ENCODE results near the gene MLPH.

Gene MLPH

GRCh38 chr2:237534380-237534779, 47.3 kb downstream of the MLPH start:
- Histone ChIP-seq H3K4me3 (ENCODE audit: low read depth, low read length) (no peak overlapping the region), H3K18ac (ENCODE audit: low read length) (no peak overlapping the region), H2AK5ac (ENCODE audit: low read length) (no peak overlapping the region)

GRCh38 chr2:237535385-237536082, 48.5 kb downstream of the MLPH start:
- Histone ChIP-seq H3K18ac (ENCODE audit: low read length) (no peak overlapping the region), H2BK120ac (ENCODE audit: insufficient read depth, low read length, poor library complexity) (no peak overlapping the region), H4K8ac (ENCODE audit: low read depth, low read length) (no peak overlapping the region), H3K14ac (ENCODE audit: low read length) (no peak overlapping the region), H3K27ac (ENCODE audit: low read depth, low read length) (no peak overlapping the region), H3K4me3 (ENCODE audit: low read depth, low read length) (no peak overlapping the region), H3K4ac (ENCODE audit: low read depth, low read length) (no peak overlapping the region), H3K4me1 (ENCODE audit: control insufficient read depth in 1 of 2, insufficient read depth in 2 of 2, low read length in 2 of 2) (peaks cover 3% of the 10 kb centered on the region in 2 experiments), H3K9ac (ENCODE audit: low read length) (no peak overlapping the region), H2BK12ac (ENCODE audit: low read length) (no peak overlapping the region), H4K91ac (ENCODE audit: low read depth, low read length) (no peak overlapping the region), H3K79me2 (ENCODE audit: control insufficient read depth, insufficient read depth, low read length, poor library complexity) (no peaks in the 10 kb centered on the region), H2BK5ac (ENCODE audit: low read depth, low read length, poor library complexity) (no peak overlapping the region), H2AK5ac (ENCODE audit: low read length) (no peak overlapping the region), H3K79me1 (ENCODE audit: low read length) (no peaks in the 10 kb centered on the region), H3K9me3 (ENCODE audit: insufficient read depth, low read depth, low read length) (no peaks in the 10 kb centered on the region), H4K12ac (ENCODE audit: low read depth, low read length) (no peak overlapping the region), H3K27me3 (ENCODE audit: insufficient read depth, low read length) (no peaks in the 10 kb centered on the region), H3K36me3 (ENCODE audit: control insufficient read depth in 1 of 2, insufficient read depth in 2 of 2, low read length in 2 of 2) (no peaks in the 10 kb centered on the region), H2AFZ (ENCODE audit: insufficient read depth, low read length, poor library complexity) (no peak overlapping the region), H3K4me2 (ENCODE audit: low read length) (no peak overlapping the region), H3K23ac (ENCODE audit: low read length) (no peak overlapping the region)
- DNase-seq, result no peak
- WGBS (ENCODE audit: extremely low coverage, insufficient coverage, insufficient read length), result no CpG with 5 or more reads among the region's 8 CpGs

More at GRCh38 chr2:237534380-237534779, 47.3 kb downstream of the MLPH start:
- Histone ChIP-seq H3K79me1 (ENCODE audit: low read length) (no peaks in the 10 kb centered on the region), H2BK120ac (ENCODE audit: insufficient read depth, low read length, poor library complexity) (no peak overlapping the region), H4K8ac (ENCODE audit: low read depth, low read length) (no peak overlapping the region), H2AFZ (ENCODE audit: insufficient read depth, low read length, poor library complexity) (no peak overlapping the region), H2BK5ac (ENCODE audit: low read depth, low read length, poor library complexity) (no peak overlapping the region), H3K4ac (ENCODE audit: low read depth, low read length) (no peak overlapping the region), H3K14ac (ENCODE audit: low read length) (no peak overlapping the region), H3K27ac (ENCODE audit: low read depth, low read length) (no peak overlapping the region), H3K79me2 (ENCODE audit: control insufficient read depth, insufficient read depth, low read length, poor library complexity) (no peaks in the 10 kb centered on the region), H3K23ac (ENCODE audit: low read length) (no peak overlapping the region), H3K9ac (ENCODE audit: low read length) (no peak overlapping the region), H3K27me3 (ENCODE audit: insufficient read depth, low read length) (no peaks in the 10 kb centered on the region), H2BK12ac (ENCODE audit: low read length) (no peak overlapping the region), H3K4me2 (ENCODE audit: low read length) (no peak overlapping the region), H3K4me1 (ENCODE audit: control insufficient read depth in 1 of 2, insufficient read depth in 2 of 2, low read length in 2 of 2) (peaks cover 3% of the 10 kb centered on the region in 2 experiments), H4K91ac (ENCODE audit: low read depth, low read length) (no peak overlapping the region), H3K36me3 (ENCODE audit: control insufficient read depth in 1 of 2, insufficient read depth in 2 of 2, low read length in 2 of 2) (no peaks in the 10 kb centered on the region), H3K9me3 (ENCODE audit: insufficient read depth, low read depth, low read length) (no peaks in the 10 kb centered on the region), H4K12ac (ENCODE audit: low read depth, low read length) (no peak overlapping the region)
- no CpG with 5 or more reads among the region's 1 CpG for WGBS (ENCODE audit: extremely low coverage, insufficient coverage, insufficient read length)
- no peak for DNase-seq

- H3K4me1 ChIP-seq (ENCODE audit: control insufficient read depth in 1 of 2, insufficient read depth in 2 of 2, low read length in 2 of 2), result peaks cover 3% of the 10 kb centered on the region in 2 experiments
- no CpG with 5 or more reads among the region's 5 CpGs for WGBS (ENCODE audit: extremely low coverage, insufficient coverage, insufficient read length)
- no peaks in the 10 kb centered on the region for H3K79me1 ChIP-seq (ENCODE audit: low read length)
- no peak overlapping the region for H3K4me3 ChIP-seq (ENCODE audit: low read depth, low read length)
- H3K18ac ChIP-seq (ENCODE audit: low read length), result no peak overlapping the region
- H4K8ac ChIP-seq (ENCODE audit: low read depth, low read length), result no peak overlapping the region
- no peak overlapping the region for H3K14ac ChIP-seq (ENCODE audit: low read length)
- no peak overlapping the region for H3K4ac ChIP-seq (ENCODE audit: low read depth, low read length)
- H3K23ac ChIP-seq (ENCODE audit: low read length), result no peak overlapping the region
- H3K4me2 ChIP-seq (ENCODE audit: low read length), result no peak overlapping the region
- no peak overlapping the region for H2BK12ac ChIP-seq (ENCODE audit: low read length)
- no peak overlapping the region for H3K9ac ChIP-seq (ENCODE audit: low read length)
- no peak overlapping the region for H2BK120ac ChIP-seq (ENCODE audit: insufficient read depth, low read length, poor library complexity)
- no peak overlapping the region for H2AK5ac ChIP-seq (ENCODE audit: low read length)
- no peak overlapping the region for H2AFZ ChIP-seq (ENCODE audit: insufficient read depth, low read length, poor library complexity)
- no peak overlapping the region for H4K91ac ChIP-seq (ENCODE audit: low read depth, low read length)
- H3K36me3 ChIP-seq (ENCODE audit: control insufficient read depth in 1 of 2, insufficient read depth in 2 of 2, low read length in 2 of 2), result no peaks in the 10 kb centered on the region
- no peaks in the 10 kb centered on the region for H3K9me3 ChIP-seq (ENCODE audit: insufficient read depth, low read depth, low read length)
- no peak for DNase-seq
- H4K12ac ChIP-seq (ENCODE audit: low read depth, low read length), result no peak overlapping the region
- no peak overlapping the region for H2BK5ac ChIP-seq (ENCODE audit: low read depth, low read length, poor library complexity)
- H3K27me3 ChIP-seq (ENCODE audit: insufficient read depth, low read length), result no peaks in the 10 kb centered on the region
- H3K27ac ChIP-seq (ENCODE audit: low read depth, low read length), result no peak overlapping the region
- no peaks in the 10 kb centered on the region for H3K79me2 ChIP-seq (ENCODE audit: control insufficient read depth, insufficient read depth, low read length, poor library complexity)
Observed at GRCh38 chr2:237536083-237536415, 49.0 kb downstream of the MLPH start.

- H3K23ac ChIP-seq (ENCODE audit: low read length), result no peak overlapping the region
- no peak overlapping the region for H2AFZ ChIP-seq (ENCODE audit: insufficient read depth, low read length, poor library complexity)
- no peaks in the 10 kb centered on the region for H3K79me2 ChIP-seq (ENCODE audit: control insufficient read depth, insufficient read depth, low read length, poor library complexity)
- WGBS (ENCODE audit: extremely low coverage, insufficient coverage, insufficient read length), result no CpG with 5 or more reads among the region's 9 CpGs
- H4K91ac ChIP-seq (ENCODE audit: low read depth, low read length), result no peak overlapping the region
- no peak overlapping the region for H3K18ac ChIP-seq (ENCODE audit: low read length)
- no peak overlapping the region for H2BK5ac ChIP-seq (ENCODE audit: low read depth, low read length, poor library complexity)
- no peak overlapping the region for H3K4me3 ChIP-seq (ENCODE audit: low read depth, low read length)
- H3K4me1 ChIP-seq (ENCODE audit: control insufficient read depth in 1 of 2, insufficient read depth in 2 of 2, low read length in 2 of 2), result peaks cover 3% of the 10 kb centered on the region in 2 experiments
- H4K12ac ChIP-seq (ENCODE audit: low read depth, low read length), result no peak overlapping the region
- H3K9ac ChIP-seq (ENCODE audit: low read length), result no peak overlapping the region
- no peaks in the 10 kb centered on the region for H3K9me3 ChIP-seq (ENCODE audit: insufficient read depth, low read depth, low read length)
- no peak for DNase-seq
- no peak overlapping the region for H3K4ac ChIP-seq (ENCODE audit: low read depth, low read length)
- no peaks in the 10 kb centered on the region for H3K79me1 ChIP-seq (ENCODE audit: low read length)
- no peak overlapping the region for H3K4me2 ChIP-seq (ENCODE audit: low read length)
- H3K36me3 ChIP-seq (ENCODE audit: control insufficient read depth in 1 of 2, insufficient read depth in 2 of 2, low read length in 2 of 2), result no peaks in the 10 kb centered on the region
- H3K27ac ChIP-seq (ENCODE audit: low read depth, low read length), result no peak overlapping the region
- no peak overlapping the region for H3K14ac ChIP-seq (ENCODE audit: low read length)
- no peak overlapping the region for H2BK12ac ChIP-seq (ENCODE audit: low read length)
- H3K27me3 ChIP-seq (ENCODE audit: insufficient read depth, low read length), result no peaks in the 10 kb centered on the region
- H2AK5ac ChIP-seq (ENCODE audit: low read length), result no peak overlapping the region
- no peak overlapping the region for H2BK120ac ChIP-seq (ENCODE audit: insufficient read depth, low read length, poor library complexity)
- H4K8ac ChIP-seq (ENCODE audit: low read depth, low read length), result no peak overlapping the region
Observed at GRCh38 chr2:237536617-237537016, 49.6 kb downstream of the MLPH start.
